Right lobe of liver (tissue), 6 donors: Measurements from ENCODE around the gene PLCL2. TPM values are rescaled to one million over a fixed set of nuclear protein-coding genes. Genes with fewer than 3 reads are reported as not detected.

Experiments
- ATAC-seq, 4 donors: fragments of 200-7000 bp; cut with Tn5 transposase; one replicate each; pipeline ENCODE4 v1.9.1; 2020; ENCODE audit warnings: mild to moderate bottlenecking in 4 of 4, moderate library complexity in 4 of 4
- DNase-seq, 3 donors: peaks; one replicate each; pipeline ENCODE4 v3.0.0-alpha.2; 2020
- H3K27ac ChIP-seq, 3 donors: fragments of 200-600 bp; one replicate each; pipeline ENCODE4 v1.8.0; 2022
- H3K27me3 ChIP-seq, 2 donors: fragments of 200-600 bp; one replicate each; pipeline ENCODE4 v1.8.0; 2022
- H3K36me3 ChIP-seq, 4 donors: fragments of 200-600 bp; sonication (generic) in 1 of 4; one replicate each; pipeline versions ENCODE4 v1.5.1 to v1.8.0; 2017 to 2022; ENCODE audit warnings: control low read depth in 1 of 4
- H3K4me1 ChIP-seq, 4 donors: fragments of 200-600 bp; sonication (generic) in 1 of 4; one replicate each; pipeline versions ENCODE4 v1.5.1 to v1.8.0; 2017 to 2022; ENCODE audit warnings: control low read depth in 1 of 4
- H3K4me3 ChIP-seq, 3 donors: fragments of 200-600 bp; one replicate each; pipeline ENCODE4 v1.8.0; 2022
- H3K9me3 ChIP-seq, 4 donors: fragments of 200-600 bp; sonication (generic) in 1 of 4; one replicate each; pipeline versions ENCODE4 v1.5.1 to v1.8.0; 2017 to 2022; ENCODE audit warnings: control low read depth in 1 of 4
- CTCF ChIP-seq, 4 donors: fragments of 200-600 bp in 3 of 4; fragments of 450-650 bp in 1 of 4; IDR thresholded peaks; one replicate each; pipeline versions ENCODE4 v1.5.1 to v1.8.0; 2016 to 2022; ENCODE audit warnings: antibody characterized with exemption in 4 of 4, mild to moderate bottlenecking in 2 of 4
- POLR2A ChIP-seq: fragments of 450-650 bp; IDR thresholded peaks from one replicate; pipeline ENCODE4 v1.6.1; 2017; ENCODE audit warnings: antibody characterized with exemption, mild to moderate bottlenecking
- WGBS: methylation state at CpG from one replicate; pipeline ENCODE4 v1.1.6; 2018; ENCODE audit warnings: low coverage, low lambda C conversion rate; ENCODE audit not compliant: insufficient coverage; ENCODE audit errors: missing lambda C conversion rate; 5-methylcytosine and 5-hydroxymethylcytosine counted together
- intact Hi-C, 2 donors: fragments of 100-400 bp; cut with DNase I; formaldehyde crosslinking; loops; one replicate each; pipeline versions ENCODE4 v1.11.2 to v1.14.1; 2022
- total RNA-seq, 6 experiments: library from RNA; depleted of rRNA in 2 of 6; stranded (reverse); fragments of >200 nt in 2 of 6; fragmentation: NEBNext Ultra II Directional in 3 of 6; extraction: Animal tissue kit (Norgen Biotek cat#: 25700) in 3 of 6; gene quantifications; one replicate each; pipeline versions ENCODE4 v1.1.0 to v1.2.4, GENCODE V29; 2016 to 2023
- donor health status: DM: no; HTN: yes; CAD: no.
- donor health status: DM: no; HTN: no; CAD: no.
- donor health status: DM: no; HTN: no; CAD: no.
- donor health status: DM: no; HTN: yes; CAD: no.
- donor health status: DM: no; HTN: yes; CAD: no.

PLCL2 gene
- total RNA-seq, 6 experiments from 2014 or later: 4.6 to 8.2 (median 6.9) TPM

- no peaks in the 10 kb centered on the region for H3K4me1 ChIP-seq
- peaks cover 0 to 5% (median 0%) of the 10 kb centered on the region in 4 donors for H3K36me3 ChIP-seq
- TF ChIP-seq POLR2A (no peak), CTCF (IDR thresholded peaks at IDR 0.05) (no peak)
- intact Hi-C loops: loop anchor here in 1 of 2 donors (10.0 kb wide), 1 partner anchor 442 kb away; the partner anchor contains the start of gene DAZL
- DNase-seq (no peak), ATAC-seq (no peak)
- 93% methylated on average over 2 of the region's 2 CpGs for WGBS
- no peaks in the 10 kb centered on the region for H3K9me3 ChIP-seq
- H3K4me3 ChIP-seq: no peak overlapping the region
- H3K27ac ChIP-seq: no peak overlapping the region
- H3K27me3 ChIP-seq: no peaks in the 10 kb centered on the region
Observed at GRCh38 chr3:17046623-17047022, 161.9 kb downstream of the PLCL2 start.

DNA sequence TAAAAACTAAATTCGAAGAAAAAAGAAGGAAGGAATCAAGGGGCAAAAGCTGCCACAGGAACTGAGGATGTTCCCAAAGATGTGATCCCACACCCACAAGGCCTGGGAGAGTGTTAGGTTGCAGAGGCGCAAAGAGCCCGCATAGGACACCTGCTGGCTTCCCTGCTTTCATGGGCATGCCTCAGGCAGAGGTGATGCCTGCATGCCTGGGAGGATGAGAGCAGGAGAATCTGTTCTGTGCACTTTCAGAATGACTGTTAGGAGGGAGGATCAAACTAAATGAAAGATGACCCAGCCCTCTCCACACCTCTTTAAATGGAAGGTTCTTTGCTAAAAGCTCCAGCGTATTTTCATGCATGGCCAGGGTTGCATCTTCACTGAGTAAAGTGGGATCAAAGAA is 162.4 kb downstream of the PLCL2 start:
- WGBS: 81% methylated on average over 4 of the region's 4 CpGs
- intact Hi-C loops: loop anchor here in 1 of 2 donors (10.0 kb wide), 1 partner anchor 442 kb away; the partner anchor contains the start of gene DAZL

DNA sequence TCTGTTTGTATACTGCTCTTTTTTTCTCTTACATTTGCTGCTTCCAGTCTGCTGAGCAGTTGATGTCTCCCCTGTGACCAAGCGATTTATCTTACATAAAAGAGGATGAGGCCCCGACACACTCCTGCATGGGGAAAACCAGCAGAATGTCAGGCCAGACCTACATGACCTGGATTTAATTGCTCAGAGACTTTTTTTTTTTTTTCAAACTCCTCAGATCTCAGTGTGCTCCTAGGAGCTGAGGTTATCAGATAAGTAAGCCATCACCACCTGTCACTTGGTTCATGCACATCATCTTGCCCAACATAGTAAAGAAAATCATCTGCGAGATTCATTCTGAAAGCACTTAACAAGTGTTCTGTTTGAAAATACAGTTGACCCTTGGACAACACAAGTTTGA is 163.1 kb downstream of the PLCL2 start:
- WGBS: 90% methylated on average over 3 of the region's 3 CpGs
- H3K27ac ChIP-seq: no peak overlapping the region
- H3K9me3 ChIP-seq: no peaks in the 10 kb centered on the region
- peaks cover 0 to under 1% (median 0%) of the 10 kb centered on the region in 4 donors for H3K36me3 ChIP-seq
- no peaks in the 10 kb centered on the region for H3K4me1 ChIP-seq
- TF ChIP-seq POLR2A (no peak), CTCF (IDR thresholded peaks at IDR 0.05) (no peak)
- no peak for ATAC-seq
- intact Hi-C loops: loop anchor here in 1 of 2 donors (10.0 kb wide), 1 partner anchor 443 kb away; the partner anchor contains the start of gene DAZL
- no peak overlapping the region for H3K4me3 ChIP-seq
- DNase-seq: no peak
- no peaks in the 10 kb centered on the region for H3K27me3 ChIP-seq

More for the DNA sequence above, 162.4 kb downstream of the PLCL2 start:
- Histone ChIP-seq H3K36me3 (peaks cover 0 to 5% (median 0%) of the 10 kb centered on the region in 4 donors), H3K27ac (no peak overlapping the region), H3K9me3 (no peaks in the 10 kb centered on the region), H3K4me3 (no peak overlapping the region), H3K4me1 (no peaks in the 10 kb centered on the region), H3K27me3 (no peaks in the 10 kb centered on the region)
- DNase-seq (no peak), ATAC-seq (no peak)
- TF ChIP-seq POLR2A (no peak), CTCF (IDR thresholded peaks at IDR 0.05) (no peak)

GRCh38 chr3:17050071-17050470 is 165.3 kb downstream of the PLCL2 start:
- H3K36me3 ChIP-seq: no peaks in the 10 kb centered on the region
- H3K9me3 ChIP-seq: no peaks in the 10 kb centered on the region
- no peaks in the 10 kb centered on the region for H3K4me1 ChIP-seq
- DNase-seq (no peak), ATAC-seq (no peak)
- 81% methylated on average over 4 of the region's 4 CpGs for WGBS
- no peak overlapping the region for H3K4me3 ChIP-seq
- TF ChIP-seq POLR2A: no peak
- intact Hi-C loops: no loop called here
- H3K27ac ChIP-seq: no peak overlapping the region
- no peaks in the 10 kb centered on the region for H3K27me3 ChIP-seq

DNA sequence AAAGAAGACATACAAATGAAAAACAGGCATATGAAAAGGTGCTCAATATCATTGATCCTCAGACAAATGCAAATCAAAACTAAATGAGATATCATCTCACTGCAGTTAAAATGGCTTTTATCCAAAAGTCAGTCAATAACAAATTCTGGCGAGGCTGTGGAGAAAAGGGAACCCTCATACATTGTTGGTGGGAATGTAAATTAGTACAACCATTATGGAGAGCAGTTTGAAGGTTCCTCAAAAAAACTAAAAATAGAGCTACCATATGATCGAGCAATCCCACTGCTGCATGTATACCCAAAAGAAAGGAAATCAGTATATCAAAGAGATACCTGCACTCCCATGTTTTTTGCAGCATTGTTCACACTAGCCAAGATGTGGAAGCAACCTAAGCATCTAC is 165.8 kb downstream of the PLCL2 start:
- DNase-seq (no peak), ATAC-seq (no peak)
- Histone ChIP-seq H3K27ac (no peak overlapping the region), H3K27me3 (no peaks in the 10 kb centered on the region), H3K9me3 (no peaks in the 10 kb centered on the region), H3K4me1 (no peaks in the 10 kb centered on the region), H3K36me3 (no peaks in the 10 kb centered on the region), H3K4me3 (no peak overlapping the region)
- intact Hi-C loops: no loop called here
- no peak for TF ChIP-seq CTCF (IDR thresholded peaks at IDR 0.05)
- no peak for TF ChIP-seq POLR2A
- 68% methylated on average over 2 of the region's 2 CpGs for WGBS
